ENCODE data around the gene USP40.

The USP40 gene

DNA sequence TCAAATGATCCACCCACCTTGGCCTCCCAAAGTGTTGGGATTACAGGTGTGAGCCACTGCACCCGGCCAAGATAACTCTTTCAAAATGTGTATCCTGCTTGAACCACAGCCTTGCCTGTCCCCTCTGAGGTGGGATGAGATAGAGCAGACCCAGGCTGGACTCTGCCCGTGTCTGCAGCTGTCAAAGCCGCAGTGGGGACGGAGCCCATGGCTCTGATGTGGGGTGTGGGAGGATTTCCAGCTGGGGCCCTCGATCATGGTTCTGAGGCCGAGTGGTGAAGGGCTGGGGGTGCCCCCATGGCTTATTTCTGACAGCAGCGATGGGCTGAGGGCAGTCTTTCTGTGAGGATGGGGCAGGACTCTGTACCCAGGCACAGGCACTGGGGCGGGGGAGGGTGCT is 107.8 kb downstream of the USP40 start:
- TF ChIP-seq FOXP2 (optimal IDR thresholded peaks at IDR 0.05; ENCODE audit: borderline replicate concordance, extremely low read depth, extremely low read length, insufficient read depth) (no peak), SIN3A (IDR thresholded peaks at IDR 0.05; ENCODE audit: borderline replicate concordance, insufficient read depth, low read length) (no peak), POLR2AphosphoS5 (IDR thresholded peaks at IDR 0.05; ENCODE audit: low read depth, low read length) (no peak), TAF1 (IDR thresholded peaks at IDR 0.05; ENCODE audit: borderline replicate concordance, insufficient read depth, low read length) (no peak)
- TF ChIP-seq, protein P1, sequence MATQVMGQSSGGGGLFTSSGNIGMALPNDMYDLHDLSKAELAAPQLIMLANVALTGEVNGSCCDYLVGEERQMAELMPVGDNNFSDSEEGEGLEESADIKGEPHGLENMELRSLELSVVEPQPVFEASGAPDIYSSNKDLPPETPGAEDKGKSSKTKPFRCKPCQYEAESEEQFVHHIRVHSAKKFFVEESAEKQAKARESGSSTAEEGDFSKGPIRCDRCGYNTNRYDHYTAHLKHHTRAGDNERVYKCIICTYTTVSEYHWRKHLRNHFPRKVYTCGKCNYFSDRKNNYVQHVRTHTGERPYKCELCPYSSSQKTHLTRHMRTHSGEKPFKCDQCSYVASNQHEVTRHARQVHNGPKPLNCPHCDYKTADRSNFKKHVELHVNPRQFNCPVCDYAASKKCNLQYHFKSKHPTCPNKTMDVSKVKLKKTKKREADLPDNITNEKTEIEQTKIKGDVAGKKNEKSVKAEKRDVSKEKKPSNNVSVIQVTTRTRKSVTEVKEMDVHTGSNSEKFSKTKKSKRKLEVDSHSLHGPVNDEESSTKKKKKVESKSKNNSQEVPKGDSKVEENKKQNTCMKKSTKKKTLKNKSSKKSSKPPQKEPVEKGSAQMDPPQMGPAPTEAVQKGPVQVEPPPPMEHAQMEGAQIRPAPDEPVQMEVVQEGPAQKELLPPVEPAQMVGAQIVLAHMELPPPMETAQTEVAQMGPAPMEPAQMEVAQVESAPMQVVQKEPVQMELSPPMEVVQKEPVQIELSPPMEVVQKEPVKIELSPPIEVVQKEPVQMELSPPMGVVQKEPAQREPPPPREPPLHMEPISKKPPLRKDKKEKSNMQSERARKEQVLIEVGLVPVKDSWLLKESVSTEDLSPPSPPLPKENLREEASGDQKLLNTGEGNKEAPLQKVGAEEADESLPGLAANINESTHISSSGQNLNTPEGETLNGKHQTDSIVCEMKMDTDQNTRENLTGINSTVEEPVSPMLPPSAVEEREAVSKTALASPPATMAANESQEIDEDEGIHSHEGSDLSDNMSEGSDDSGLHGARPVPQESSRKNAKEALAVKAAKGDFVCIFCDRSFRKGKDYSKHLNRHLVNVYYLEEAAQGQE (IDR thresholded peaks at IDR 0.05; ENCODE audit: insufficient read depth in 1 of 2, low read depth in 2 of 2, low read length in 2 of 2): no peak

DNA sequence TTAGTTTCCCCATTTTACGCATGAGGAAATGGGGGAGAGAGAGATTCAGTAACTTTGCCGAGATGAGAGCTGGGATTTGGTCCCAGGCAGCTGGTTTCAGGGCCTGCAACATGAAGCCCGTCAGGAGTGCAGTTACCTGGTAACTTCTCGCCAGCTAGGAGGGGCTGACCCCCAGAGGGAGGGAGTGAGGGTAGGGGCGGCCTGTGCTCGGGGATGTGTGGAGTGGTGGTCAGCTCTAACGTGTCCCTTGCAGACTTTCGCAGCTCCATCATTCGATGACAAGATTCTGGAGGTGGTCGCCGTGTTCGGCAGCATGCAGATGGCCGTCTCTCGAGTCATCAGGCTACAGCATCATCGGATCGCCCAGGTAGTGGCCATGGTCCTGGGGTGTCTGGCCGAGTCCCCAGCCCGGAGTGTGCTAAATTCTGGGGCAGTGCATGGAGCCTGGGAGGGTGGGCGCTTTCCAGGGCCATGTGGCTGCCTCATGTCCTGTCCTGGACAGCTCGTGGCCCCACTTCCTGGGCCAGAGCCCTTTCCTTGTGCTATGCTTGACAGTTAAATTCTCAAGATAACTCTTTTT is 108.5 kb downstream of the USP40 start:
- no peak for TF ChIP-seq FOXP2 (optimal IDR thresholded peaks at IDR 0.05; ENCODE audit: borderline replicate concordance, extremely low read depth, extremely low read length, insufficient read depth)
- no peak for TF ChIP-seq TAF1 (IDR thresholded peaks at IDR 0.05; ENCODE audit: borderline replicate concordance, insufficient read depth, low read length)
- TF ChIP-seq SIN3A (IDR thresholded peaks at IDR 0.05; ENCODE audit: borderline replicate concordance, insufficient read depth, low read length): no peak
- no peak for TF ChIP-seq POLR2AphosphoS5 (IDR thresholded peaks at IDR 0.05; ENCODE audit: low read depth, low read length)
- TF ChIP-seq, protein P1 (IDR thresholded peaks at IDR 0.05; ENCODE audit: insufficient read depth in 1 of 2, low read depth in 2 of 2, low read length in 2 of 2): no peak

DNA sequence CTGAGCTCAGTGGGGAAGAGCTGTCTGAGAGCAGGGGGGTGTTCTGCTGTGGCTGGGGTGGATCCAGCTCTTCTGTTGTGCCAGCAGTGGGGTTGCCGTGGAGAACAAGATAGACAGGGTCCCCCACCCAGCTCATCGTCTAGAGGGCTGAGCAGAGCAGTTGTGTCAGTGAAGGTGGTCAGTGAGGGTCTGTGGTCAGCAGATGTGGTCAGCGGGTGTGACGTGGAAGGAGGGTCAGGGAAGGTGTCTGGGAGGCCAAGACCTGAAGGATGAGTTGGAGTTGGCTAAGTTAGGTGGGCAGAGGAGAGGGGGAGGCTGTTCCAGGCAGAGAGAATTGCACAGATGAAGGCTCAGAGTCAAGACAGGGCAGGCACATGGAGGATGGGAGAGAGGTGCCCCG is 109.2 kb downstream of the USP40 start:
- TF ChIP-seq FOXP2 (optimal IDR thresholded peaks at IDR 0.05; ENCODE audit: borderline replicate concordance, extremely low read depth, extremely low read length, insufficient read depth) (no peak), POLR2AphosphoS5 (IDR thresholded peaks at IDR 0.05; ENCODE audit: low read depth, low read length) (no peak), TAF1 (IDR thresholded peaks at IDR 0.05; ENCODE audit: borderline replicate concordance, insufficient read depth, low read length) (no peak), SIN3A (IDR thresholded peaks at IDR 0.05; ENCODE audit: borderline replicate concordance, insufficient read depth, low read length) (no peak)
- TF ChIP-seq, protein P1 (IDR thresholded peaks at IDR 0.05; ENCODE audit: insufficient read depth in 1 of 2, low read depth in 2 of 2, low read length in 2 of 2): no peak

DNA sequence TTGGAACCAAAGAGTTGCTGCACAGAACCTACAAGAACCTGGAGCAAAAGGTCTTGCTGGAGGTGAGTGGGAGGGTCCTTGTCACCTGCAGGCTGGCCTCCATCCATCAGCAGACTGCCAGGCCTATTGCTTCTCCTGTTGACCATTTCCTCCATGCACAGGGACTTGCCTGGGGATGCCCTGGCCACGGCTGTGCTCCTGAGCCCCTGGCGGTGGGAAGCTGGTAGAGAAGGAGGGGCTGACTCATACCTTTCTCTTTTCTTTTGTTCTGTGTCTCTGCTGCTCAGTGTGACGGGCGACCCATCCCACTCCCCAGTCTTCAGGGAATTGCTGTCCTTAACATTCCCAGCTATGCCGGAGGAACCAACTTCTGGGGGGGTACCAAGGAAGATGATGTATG is 109.6 kb downstream of the USP40 start:
- TF ChIP-seq POLR2AphosphoS5 (IDR thresholded peaks at IDR 0.05; ENCODE audit: low read depth, low read length) (no peak), TAF1 (IDR thresholded peaks at IDR 0.05; ENCODE audit: borderline replicate concordance, insufficient read depth, low read length) (no peak), SIN3A (IDR thresholded peaks at IDR 0.05; ENCODE audit: borderline replicate concordance, insufficient read depth, low read length) (no peak), FOXP2 (optimal IDR thresholded peaks at IDR 0.05; ENCODE audit: borderline replicate concordance, extremely low read depth, extremely low read length, insufficient read depth) (no peak)
- TF ChIP-seq, protein P1 (IDR thresholded peaks at IDR 0.05; ENCODE audit: insufficient read depth in 1 of 2, low read depth in 2 of 2, low read length in 2 of 2): no peak

All from PFSK-1 (cell line).